HG03354 (cell line): ENCODE measurements around the gene PFN1.

Source experiments
- ATAC-seq: cut with Tn5 transposase; IDR thresholded peaks from one replicate; pipeline ENCODE4 v1.9.1; 2021; ENCODE audit warnings: mild to moderate bottlenecking; ENCODE audit not compliant: unreplicated experiment, poor library complexity, severe bottlenecking

Gene PFN1

GRCh38 chr17:4948166-4948930, at the start of gene PFN1:
TSS of gene PFN1 (minus strand) at chr17:4948530. CDS start at chr17:4948394, 136 bp downstream.
- ATAC-seq, result peak; percentile 29

- ATAC-seq, result peak; percentile 87
Measured at GRCh38 chr17:4997302-4998026, 49.1 kb upstream of the PFN1 start, which contains the start of the genes INCA1 and KIF1C. TSS of gene INCA1 (minus strand) at chr17:4997522. CDS start at chr17:4994437, 3,085 bp downstream. TSS of gene KIF1C (plus strand) at chr17:4997950. CDS start at chr17:5000247, 2,297 bp downstream.

- ATAC-seq, result no peak
Measured at GRCh38 chr17:4994081-4994595, 45.8 kb upstream of the PFN1 start.

- ATAC-seq, result no peak
Measured at GRCh38 chr17:4987767-4988567, 39.6 kb upstream of the PFN1 start.

GRCh38 chr17:4986951-4987766, 38.8 kb upstream of the PFN1 start, which contains the start of gene CAMTA2:
TSS of gene CAMTA2 (minus strand) at chr17:4987675. CDS start at chr17:4986222, 1,453 bp downstream.
- peak; percentile 79 for ATAC-seq

DNA sequence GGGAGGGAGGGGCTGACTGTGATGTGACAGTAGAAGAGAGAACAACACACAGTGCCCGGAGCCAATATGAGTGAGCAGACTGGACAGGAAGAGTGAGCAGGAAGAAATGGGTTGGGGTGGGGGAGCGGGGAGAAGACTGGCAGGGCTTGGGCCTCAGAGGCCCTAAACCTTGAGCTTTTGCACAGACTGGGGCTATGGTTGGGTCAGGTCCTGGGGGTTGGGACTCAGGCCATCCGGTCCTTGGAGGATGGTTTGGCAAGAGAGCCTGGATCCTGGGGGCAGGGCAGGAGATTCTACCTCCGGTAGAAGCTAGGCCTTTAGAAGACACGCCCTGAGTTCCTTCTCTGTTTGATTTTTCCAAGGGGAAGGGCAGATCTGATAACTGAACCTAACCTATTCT, 38.1 kb upstream of the PFN1 start:
- ATAC-seq, result no peak

DNA sequence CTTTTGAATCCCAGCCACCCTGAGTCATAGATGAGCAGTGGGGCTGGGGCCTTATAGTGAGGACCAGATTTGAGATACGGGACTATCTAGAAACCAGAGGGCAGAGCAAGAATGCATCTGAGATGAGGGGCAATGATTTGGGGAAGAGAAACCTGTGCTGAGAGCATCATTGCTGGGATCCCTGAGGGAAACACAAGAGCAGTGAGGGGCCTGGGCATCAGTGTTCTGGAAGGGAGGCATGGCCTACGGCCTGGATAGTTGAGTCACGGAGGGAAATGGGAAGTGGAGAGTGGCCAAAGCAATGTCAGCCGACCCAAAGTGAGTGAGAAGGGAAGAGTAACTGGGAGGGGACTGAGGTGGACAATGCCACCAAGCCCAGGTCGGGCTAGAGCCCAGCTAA, 34.0 kb upstream of the PFN1 start:
- no peak for ATAC-seq

GRCh38 chr17:4980644-4981216, 32.4 kb upstream of the PFN1 start:
- ATAC-seq, result no peak

- ATAC-seq, result no peak
Measured at GRCh38 chr17:4978726-4979125, 30.4 kb upstream of the PFN1 start.

DNA sequence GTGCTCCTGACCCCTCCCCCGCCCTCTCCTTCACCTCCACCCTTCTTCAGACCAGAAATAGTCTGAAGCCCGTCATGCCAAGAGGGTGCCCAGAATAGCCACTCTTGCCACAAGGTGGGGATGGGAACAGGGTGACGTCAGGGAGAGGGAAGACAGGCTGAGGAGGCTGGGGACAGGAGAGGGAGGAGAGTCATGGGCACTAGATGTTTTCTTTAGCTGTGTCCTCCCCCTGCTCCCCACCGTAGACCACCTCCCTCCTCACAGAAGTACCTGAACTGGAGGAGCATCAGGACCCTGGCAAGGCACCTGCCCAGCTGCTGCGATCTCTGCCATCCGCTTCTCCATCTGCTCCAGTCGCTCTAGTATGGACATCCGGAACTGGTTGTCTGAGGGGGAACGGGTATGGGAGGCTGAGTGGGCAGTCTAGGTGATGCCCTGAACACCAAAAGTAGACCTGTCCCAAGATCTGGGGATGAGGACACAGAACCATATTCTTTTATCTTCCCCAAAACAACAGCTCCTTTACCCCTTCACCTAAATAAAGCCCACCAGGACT, 25.9 kb upstream of the PFN1 start:
- no peak for ATAC-seq

DNA sequence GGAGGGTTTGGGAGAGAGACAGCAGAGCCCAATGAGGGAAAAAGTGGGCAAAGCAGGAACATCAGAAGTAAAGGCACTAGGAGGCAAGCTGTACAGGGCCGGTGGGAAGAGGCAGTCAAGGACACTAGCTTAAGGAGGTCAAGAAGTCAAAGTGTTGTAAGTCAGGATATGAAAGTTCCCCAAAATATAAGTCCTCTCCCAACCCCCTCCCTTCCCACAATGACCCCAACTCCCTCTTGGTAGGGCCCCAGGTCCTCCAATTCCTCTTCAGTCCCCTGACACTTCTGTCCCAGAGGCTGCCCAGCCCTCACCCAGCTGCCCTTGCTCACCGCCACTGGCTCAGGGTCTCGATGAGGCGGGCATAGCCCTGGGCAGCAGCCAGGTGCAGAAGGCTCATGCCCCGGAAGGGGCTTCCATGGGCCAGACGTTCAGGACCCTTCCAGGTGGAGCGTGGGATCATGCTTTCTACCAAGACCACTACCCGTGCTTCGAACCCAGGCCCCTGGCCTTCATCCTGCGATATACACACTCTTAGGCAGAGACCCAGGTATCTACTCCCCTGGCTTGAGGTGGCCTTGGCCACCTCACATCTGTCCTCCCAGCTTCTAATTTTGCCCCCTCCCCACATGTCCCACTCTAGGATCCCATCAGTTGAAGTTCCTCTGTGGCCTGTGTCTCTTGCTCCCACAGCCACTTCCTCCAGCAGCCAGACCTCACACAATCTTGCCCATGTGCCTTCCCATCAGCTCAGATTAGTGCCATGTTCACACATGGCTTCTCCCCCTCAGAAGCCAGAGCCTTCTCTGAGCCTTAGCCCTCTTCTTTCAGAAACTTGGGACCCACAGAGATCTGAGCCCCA, 25.2 kb upstream of the PFN1 start:
- no peak for ATAC-seq

DNA sequence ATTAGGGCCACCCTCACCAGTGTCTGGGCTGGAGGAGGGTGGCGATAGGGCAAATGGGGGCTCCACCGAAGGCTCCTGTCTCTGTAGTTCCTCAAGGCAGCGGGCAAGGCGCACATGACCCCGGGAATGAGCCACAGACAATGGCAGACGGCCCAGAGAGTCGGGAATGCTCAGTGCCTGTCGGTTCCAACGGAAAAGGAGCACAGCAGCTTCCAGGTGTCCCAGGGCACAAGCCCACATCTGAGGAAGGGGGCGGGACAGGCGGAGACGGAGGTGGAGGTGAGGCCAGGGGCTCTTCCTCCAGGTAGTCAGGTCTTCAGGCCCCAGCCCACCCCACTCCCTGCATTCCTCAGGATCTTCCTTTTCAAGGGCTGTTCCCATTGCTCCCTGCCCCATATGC, 24.4 kb upstream of the PFN1 start:
- ATAC-seq, result no peak

DNA sequence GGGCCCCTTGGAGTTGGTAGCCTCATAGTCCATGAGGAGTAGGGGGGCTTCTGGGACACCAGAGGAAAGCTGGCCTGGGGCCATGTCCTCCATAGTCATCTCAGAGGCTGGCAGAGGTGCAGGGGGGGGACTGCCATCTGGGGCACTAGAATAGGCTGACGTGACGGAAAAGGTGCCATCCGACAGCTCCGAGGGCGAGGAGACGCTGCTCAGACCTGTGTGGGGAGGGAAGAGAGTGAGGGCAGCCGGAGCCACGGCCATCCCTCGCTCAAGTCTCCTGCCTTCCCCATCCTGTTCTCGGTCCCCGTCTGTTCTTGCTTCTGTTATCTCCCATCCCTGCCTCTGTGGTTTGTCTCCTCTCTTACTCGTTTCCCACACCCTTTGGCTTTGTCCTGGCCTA, 24.0 kb upstream of the PFN1 start:
- no peak for ATAC-seq

DNA sequence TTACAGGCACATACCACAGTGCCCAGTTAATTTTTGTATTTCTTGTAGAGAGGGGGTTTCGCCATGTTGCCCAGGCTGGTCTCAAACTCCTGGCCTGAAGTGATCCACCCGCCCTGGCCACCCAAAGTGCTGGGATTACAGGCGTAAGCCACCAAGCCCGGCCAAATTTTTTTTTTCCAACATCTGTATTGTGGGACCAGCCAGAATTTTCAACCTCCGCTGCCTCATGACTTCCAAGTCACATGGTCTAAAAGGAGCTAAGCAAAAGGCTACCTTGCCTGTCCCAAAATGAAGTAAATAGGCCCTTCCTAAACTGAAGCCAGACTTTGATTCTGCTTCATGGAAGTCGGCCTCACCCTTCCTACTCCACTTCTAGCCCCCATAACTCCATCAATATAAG, 23.5 kb upstream of the PFN1 start:
- no peak for ATAC-seq

DNA sequence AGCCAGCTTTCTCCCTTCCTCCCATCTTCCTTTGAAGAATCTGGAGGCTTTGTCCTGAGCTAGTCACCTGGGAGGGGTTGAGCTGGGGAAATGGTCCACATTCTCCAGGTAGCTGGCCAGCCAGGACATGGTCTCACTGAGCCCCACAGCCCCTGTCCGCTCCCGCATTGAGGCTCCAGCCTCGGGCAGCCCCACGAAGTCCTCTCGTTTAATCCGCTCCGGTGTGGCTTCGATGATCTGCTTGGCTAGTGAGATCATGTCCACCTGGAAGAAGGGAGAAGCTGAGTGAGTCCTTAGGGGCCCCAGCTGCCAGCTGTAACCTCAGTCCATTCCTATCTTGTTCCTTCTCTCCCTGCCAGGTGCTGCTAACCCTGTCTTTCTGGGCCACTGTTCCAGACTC, 21.9 kb upstream of the PFN1 start:
- ATAC-seq, result no peak

- no peak for ATAC-seq
Measured at GRCh38 chr17:4969551-4970173, 21.3 kb upstream of the PFN1 start.

DNA sequence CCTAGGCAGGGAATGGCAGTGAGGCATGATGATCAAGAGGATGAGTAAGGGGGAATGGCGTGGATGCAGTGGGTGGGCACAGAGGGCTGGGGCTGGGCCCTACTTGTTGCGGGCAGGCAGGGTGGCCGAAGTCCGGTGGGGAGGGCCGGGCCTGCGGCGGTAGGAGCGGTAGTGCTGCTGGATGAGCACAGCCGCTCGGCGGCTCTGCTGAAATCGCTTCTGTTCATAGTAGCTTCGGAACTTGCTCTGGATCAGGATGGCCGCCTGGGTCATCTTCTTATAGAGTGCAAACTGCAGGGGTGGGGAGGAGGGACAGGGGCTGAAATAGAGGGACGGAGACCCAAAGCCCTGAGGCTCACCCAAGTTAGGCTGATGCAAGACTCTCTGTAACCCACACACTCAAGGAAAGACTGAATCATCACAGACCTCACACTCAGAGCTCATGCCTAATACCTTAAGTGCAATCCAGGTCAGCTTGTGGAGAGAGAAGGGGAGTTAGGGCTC, 20.8 kb upstream of the PFN1 start:
- ATAC-seq, result no peak
